GM19043 (cell line): ENCODE measurements around the gene RAB12.
"Not testable (repeated sequence)": the region's sequence is repeated elsewhere in the genome, so short reads cannot be mapped to it uniquely, and the experiment has no call there.

Experiments used
- ATAC-seq: cut with Tn5 transposase; IDR thresholded peaks from one replicate; pipeline ENCODE4 v1.9.1; 2021; ENCODE audit warnings: low read depth; ENCODE audit not compliant: unreplicated experiment

The RAB12 gene

DNA sequence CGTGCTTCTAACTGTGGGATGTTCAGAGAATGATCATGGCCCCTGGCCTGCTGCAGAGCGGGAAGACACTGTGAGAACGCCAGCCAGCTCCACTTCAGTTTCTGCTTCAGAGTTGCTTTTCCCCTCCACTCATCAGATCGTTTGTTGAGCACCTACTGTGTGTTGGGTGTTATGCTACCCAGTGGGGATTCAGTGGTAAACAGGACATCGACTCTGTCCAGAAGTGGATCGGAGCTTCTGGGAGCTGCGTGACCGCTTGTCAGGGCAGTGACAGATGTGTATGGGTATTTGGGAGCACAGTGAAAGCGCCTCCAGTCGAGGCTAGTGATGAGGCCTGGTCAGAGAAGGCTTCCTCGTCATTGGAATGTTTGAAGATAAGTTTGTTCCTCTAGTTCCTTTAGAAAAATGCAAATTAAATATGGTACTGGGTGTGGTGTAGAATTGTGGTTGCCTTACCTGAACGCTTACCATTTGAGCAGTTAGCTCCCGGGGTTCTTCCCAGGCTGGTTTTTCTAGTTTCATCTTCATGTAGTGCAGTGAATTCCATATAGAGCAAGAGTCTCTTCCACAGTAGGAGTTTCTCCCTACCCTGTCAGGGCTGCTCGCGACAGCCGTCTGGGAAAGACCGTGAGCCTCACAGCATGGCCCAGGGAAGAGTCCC is 2.8 kb downstream of the RAB12 start:
- ATAC-seq, result no peak

DNA sequence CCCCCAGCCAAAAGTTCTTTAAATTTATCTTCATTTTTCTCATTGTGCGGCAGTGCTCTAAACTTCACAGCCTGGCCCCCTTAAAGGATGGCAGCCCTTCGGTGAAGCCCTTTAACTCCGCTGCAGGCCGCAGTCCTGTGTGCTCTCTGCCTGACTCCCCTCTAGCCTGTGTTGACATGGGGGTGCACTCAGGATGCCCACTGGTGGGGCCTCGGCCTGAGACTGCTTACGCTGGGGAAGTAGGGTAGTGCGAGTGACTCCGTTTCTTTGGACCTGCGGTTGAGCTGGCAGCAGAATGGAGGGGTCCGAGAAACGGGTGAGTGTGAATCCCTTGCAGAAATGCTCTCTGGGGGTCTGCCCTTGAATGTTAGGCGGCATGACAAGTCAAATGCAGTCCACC is 5.6 kb downstream of the RAB12 start:
- ATAC-seq, result no peak

DNA sequence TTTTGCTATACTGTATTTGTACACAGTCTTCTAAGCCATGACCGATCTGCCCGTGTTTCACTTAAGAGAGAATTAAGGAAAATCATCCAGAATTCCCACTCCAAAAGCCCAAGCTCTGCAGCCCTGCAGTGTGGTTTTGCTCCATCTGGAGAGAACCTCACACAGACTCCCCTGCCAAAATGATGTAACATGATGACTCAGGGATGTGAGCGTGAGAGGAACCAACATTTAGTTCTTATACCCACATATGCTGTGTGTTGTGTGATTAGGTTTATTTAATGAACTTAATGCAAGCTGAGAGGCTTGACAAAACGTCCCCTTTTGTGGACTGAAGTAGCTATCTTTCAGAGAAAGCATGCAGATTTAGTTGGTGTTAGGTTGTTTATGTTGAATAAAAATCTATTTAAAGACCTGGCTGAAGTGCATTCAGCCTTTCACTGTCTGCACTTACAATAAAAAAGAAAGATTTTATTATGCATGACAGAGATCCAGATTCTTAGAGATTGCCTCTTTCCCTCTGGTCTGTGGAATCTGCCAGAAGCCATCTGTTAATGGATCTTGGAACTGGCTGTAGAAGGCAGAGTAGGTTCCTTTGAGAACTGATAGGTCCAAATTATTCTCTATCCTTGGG is 6.3 kb downstream of the RAB12 start:
- no peak for ATAC-seq

GRCh38 chr18:8616028-8616401 is 6.8 kb downstream of the RAB12 start:
- ATAC-seq, result no peak

DNA sequence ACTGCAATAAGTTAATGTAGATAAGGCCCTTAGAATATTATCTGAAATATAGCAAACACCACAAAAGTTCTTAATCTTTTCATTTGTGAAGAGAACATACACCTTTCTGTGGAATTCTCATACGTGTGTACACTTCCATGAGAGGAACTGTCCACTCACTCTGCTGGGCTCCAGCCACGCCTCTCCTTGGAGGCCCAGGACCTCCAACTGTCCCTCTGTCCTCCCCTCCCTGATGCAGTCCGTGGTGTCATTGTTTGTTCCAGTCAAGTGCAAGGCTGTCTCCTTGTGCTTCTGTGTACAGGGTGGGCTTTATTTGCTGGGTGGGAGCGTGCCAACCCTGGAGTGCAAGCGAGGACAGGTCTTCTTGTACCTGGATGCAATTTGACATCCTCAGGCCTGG is 8.7 kb downstream of the RAB12 start:
- ATAC-seq, result no peak

DNA sequence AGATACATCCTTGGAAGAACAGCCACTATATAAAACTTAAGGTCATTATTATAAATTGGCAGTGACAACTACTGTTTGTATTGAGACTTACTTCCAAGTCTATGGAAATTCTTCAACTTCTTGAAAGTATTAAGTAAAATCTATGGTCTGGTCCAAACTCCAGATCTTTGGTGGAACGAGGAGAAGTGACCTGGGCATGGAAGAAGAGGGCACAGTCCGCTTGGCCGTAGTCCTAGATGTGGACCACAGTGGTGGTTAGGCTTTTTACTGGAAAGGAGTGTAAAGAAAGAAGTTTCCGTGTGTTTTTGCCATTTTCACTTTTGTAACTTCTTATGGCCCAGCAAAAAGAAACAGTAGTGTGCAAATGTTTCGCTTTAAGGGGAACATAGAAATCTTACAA is 9.8 kb downstream of the RAB12 start:
- no peak for ATAC-seq

GRCh38 chr18:8619835-8620577 is 10.8 kb downstream of the RAB12 start:
- no peak for ATAC-seq

GRCh38 chr18:8620845-8621244 is 11.6 kb downstream of the RAB12 start:
- ATAC-seq, result no peak

DNA sequence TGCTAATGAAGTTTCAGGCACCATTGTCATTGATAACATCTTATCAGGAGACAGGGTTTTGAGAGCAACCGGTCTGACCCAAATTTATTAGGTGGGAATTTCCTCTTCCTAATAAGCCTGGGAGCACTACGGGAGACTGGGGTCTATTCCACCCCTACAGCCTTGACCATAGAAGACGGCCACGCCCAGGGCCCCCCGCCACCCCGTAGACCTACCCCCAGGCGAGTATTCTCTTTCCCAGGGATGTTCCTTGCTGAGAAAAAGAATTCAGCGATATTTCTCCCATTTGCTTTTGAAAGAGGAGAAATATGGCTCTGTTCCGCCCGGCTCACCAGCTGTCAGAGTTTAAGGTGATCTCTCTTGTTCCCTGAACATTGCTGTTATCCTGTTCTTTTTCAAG is 13.4 kb downstream of the RAB12 start:
- not testable (repeated sequence) for ATAC-seq

GRCh38 chr18:8623549-8624106 is 14.4 kb downstream of the RAB12 start:
- peak; percentile 84 for ATAC-seq

DNA sequence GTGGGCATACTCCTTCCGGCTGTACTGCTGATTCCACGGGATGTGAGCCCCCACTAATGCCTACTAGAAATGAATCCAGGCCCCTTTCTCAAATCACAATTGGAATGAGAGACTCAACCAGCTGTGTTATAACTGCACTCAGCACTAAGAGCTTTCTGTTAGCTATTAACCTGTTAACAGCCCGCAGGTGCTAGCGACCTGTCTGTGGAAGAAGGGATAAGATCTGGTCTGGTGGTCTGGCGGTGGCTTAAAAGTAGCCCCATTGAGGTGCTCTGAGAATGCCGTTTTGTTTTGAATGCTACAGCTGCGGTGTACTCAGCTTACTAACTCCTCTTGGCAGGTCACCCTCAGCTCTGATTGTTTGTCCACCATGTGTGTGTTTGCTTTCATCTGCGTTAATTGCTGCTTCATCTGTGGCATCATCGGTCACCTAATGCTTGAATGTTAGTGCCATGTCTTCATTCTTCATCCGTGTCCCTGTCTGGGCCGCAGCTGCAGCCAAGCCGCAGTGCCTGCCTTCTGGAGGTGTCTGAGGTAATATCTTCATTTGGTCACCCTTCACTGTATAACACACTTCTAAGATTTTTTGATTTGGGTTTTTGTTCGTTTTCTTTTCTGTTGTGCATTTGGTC is 16.3 kb downstream of the RAB12 start:
- ATAC-seq, result no peak

DNA sequence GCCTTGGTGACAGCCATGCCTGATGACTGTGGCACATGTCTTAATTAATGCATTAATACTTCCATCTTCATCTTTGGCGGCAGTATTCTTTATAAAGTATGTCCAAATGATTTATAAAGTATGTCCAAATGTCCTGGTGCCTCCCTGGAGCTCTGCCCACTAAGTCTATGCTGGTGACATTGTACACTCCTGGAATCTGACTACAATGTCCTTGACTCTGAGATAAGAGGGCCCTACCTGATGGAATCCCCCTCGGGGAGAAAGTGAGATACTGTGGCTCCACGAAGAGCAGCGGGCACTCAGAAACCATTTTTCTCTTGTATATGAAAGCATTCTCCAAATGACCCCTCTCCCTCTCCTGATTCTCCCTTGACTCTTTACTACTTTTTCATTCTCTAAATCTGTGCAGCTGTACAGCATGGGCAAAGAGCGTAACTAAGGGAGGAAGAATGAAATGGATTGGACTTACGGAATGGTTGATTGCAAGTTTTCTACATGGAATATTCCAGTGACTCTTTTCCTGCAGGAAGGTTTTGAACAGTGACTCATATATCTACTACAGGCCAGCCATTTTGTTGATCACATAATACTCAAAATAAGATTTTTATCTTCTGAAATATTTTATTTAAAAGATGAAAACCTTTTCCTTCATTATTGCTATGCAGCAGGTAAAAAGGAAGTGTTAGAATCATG is 17.3 kb downstream of the RAB12 start:
- ATAC-seq, result no peak

GRCh38 chr18:8627107-8627472 is 17.9 kb downstream of the RAB12 start:
- ATAC-seq, result no peak

DNA sequence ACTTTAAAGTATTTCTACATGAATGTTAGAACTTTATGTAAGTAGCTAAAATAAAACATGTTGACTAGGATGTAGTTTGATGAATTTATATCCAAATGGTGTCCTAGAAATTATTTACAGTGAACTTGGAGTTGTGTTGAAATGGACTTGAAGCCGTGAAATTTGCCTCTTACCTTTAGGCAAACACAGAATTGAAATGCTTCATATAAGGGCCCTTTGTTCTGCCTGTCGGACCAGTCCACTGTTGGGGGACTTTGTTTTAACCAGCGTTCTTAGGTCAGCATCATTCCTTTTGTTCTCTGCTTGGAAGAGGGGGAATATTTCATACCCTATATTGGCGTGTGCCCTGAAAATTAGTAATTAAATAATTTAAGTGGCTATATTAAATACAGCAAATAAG is 18.3 kb downstream of the RAB12 start:
- no peak for ATAC-seq

DNA sequence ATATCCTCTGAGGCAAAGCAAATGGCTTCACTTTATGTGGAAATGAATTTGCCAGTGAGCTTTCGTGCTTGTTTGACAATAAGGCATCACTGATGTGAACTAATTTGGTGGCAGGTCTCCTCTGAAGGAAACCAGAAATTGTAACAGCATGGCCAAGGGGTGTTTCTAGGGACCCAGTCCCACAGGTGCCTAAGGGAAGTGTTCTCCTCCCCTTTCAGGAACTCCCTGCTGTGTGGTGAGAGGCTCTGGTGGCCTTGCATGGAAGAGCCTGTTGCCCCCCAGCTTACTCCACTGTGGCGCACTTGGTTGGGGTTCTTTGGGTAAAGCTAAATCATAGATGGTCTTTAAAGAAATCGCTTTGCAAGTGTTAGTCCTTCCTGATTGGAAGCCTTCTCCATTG is 20.4 kb downstream of the RAB12 start:
- ATAC-seq, result no peak

GRCh38 chr18:8630546-8630945 is 21.3 kb downstream of the RAB12 start:
- no peak for ATAC-seq

GRCh38 chr18:8631265-8631664 is 22.0 kb downstream of the RAB12 start:
- no peak for ATAC-seq

DNA sequence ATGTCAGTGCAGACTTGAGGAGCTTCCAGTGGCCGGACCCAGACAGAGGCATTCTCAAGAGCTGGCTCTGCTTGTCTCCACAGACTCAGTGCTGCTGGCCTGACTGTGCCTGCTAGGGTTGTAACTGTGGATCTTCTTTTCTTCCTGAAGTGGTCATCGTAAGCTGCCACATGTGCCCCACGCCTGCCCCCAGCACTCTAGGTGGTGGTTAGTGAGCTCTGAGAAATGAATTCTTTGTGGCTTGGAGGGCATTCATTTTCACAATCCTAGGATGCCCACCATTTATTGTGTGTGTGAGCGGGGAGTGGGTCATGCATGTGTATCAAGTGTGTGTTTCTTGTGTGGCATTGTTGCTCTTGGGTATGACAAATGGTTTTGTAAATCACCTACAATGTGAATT is 23.1 kb downstream of the RAB12 start:
- ATAC-seq, result no peak

- ATAC-seq, result no peak
Measured at GRCh38 chr18:8634508-8634907, 25.3 kb downstream of the RAB12 start.

- ATAC-seq, result no peak
Measured at GRCh38 chr18:8635087-8635486, 25.9 kb downstream of the RAB12 start.

DNA sequence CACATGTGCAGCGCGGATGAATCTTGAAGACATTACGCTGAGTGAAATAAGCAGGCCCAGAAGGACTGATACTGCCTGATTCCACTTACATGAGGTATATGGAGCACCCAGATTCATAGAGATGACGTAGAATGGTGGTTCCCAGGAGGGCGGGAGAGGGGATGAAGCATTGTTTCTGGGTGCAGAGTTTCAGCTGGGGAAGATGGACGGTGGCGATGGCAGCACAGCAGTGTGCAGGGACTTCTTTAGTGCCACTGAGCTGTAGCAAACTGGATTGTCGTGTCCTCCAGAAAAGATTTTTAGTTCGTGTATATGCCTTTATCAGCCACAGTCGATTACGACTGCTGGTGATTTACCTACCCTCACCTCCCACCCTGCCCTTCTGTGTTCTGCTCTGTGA is 30.5 kb downstream of the RAB12 start:
- ATAC-seq, result no peak
